NCI-H2196 (cell line): ENCODE results near the gene ATXN1.

Experiments used
- DNase-seq: peaks from one replicate; lab custom pipeline; 2025; ENCODE audit not compliant: unreplicated experiment; lab: John Stamatoyannopoulos, UW

Gene ATXN1

DNA sequence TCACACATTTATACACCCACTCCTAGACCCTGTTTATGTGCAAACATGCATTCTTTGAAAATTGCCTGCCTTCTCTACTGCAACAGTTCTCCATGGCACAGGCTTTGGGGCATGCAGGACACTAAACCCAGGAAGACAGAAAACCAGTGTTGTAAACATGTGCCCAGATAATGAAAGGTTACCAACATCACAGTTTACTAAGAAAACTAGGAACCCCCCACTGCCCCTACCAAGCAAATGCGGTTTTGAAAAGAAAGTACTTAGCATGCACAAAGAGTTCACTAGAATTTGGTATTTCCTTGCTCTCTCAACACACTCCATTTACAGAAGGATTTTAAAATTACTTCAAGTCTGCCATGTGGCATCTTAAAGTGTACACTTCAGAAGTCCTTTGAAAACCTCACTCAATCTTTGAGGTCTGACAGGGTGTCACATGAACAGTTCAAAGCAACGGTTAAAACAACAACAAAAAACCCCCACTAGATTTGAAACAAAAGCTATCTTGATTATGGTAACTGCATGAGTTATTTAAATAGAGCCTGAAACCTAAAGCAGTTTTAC, 277.9 kb downstream of the ATXN1 start:
- no peak for DNase-seq

DNA sequence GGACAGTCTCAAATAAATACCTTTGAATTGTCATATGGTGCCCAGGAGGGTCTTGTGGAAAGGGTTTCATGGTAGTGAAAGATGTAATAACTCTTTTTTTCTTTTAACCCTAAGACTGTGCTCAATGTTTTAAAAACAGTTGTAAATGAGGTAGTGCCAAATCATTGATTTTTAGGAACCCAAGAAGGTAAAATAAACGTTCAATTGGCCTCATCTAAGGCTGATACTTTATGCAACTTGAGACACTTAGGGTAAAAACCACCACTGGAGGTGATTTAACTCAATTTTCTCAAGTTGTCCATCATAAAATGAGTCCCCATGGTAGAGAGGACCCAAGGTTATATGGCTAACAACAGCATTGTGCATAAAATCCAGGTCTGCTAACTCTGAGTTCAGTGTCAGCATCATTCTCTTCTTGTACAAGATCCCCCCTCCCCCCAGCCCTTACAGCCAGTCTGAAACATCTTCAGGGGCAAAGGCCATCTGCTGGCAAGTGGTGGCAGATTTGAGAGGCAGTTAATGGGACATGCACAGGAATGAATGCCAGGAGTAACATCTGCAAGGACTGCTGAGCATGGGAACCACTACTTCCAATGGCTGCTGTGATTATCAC, 278.5 kb downstream of the ATXN1 start:
- DNase-seq, result no peak

DNA sequence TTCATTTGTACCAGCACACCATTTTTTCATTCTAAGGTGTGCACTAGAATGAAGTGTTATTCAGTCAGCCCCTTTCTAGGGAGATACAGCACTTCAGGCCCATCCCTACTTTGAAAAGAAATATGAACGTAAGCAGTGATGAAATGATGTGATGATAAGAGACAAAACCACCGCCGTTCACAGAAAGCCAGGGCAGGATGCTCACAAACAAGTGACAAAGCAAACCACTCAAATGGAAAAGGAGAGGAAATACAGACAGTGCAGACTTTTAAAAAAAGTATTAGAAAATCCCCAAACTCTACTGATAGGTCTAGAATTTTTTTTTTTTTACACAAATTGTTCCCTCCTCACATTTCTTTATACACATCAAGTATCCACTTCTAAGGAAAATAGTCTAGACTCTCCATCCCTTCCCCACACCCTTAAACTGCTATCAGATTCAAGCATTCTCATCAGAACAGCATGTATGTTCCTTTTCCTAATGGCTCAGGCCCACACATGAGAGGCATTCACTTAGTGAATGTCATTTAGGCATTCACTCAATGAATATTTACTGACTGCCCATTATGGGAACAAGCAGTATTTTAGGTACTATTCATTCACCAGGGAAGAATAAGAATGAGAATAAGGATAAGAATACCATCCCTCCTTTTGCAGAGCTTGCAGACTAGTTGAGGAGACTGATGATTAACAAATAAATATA, 279.4 kb downstream of the ATXN1 start:
- no peak for DNase-seq

DNA sequence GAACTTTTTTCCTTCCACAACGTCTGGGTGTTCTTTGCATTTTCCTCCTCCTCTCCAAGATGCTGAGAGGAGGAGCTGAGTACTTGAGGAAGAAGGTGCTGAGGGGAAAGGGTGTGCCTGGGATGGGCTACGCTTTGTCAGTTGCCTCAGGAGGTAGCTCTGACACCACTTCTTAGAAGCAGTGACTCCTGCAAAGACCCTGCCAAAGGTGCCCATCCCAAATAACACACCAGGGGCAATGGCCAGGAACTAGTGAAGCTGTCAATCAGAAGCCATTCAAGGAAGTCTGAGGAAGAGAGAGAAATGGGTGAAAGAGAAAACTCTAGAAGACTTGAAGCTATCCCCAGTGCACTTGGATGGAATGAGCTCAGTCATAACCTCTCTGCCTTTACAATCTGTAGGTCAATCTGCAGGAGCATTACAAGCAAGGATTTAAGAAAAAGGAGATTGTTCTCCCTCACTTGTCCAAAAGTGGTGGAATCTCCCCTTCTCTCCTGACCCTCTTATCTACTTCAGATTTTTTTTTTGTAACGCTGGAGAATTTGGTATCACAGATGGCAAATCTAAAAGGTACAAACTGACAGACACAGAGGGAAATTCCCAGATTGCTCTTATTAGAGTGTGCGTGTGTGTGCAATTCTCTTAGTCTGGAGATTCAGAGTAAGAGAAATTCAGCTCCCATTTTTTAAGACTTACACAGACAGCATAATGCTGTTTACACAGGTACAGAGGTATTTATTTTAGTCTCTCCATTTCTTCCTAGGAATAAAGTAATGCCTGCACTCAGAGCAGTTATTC, 280.3 kb downstream of the ATXN1 start:
- DNase-seq, result no peak

DNA sequence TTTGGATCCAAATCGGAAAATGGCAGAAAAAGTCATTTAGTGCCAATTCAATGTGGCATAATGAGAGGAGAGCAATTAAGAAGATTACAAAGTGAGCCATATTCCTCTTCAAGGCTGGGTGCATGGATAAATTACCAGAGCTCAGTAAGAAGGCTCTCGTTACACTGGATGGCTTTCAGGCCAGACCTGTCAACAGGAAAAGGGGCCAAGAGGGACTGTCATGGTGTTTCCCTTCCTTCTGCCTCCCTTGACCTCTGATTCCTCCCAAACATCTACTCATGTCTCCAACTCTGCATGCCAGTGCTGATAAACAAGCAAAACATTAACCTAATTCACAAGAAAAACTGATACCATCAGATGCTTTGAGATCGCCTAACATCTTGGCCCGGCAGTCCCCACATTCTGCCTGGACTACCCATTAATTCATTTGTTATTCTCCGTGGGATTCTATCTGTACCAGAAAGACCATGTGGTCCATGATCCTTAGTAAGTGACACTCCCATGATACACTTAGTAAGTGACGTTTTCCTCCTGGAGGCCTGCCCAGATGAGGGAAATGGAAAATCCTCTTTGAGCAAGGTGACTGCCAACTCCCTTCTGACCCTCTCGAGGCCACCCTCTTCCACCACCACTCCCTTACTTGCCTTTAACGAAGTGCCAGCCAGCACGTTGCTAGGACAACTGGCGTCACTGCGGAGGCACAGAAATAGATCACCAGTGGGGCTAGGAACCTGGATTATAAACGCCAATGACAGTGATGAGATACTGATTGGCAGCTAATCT, 283.7 kb downstream of the ATXN1 start:
- DNase-seq, result no peak

DNA sequence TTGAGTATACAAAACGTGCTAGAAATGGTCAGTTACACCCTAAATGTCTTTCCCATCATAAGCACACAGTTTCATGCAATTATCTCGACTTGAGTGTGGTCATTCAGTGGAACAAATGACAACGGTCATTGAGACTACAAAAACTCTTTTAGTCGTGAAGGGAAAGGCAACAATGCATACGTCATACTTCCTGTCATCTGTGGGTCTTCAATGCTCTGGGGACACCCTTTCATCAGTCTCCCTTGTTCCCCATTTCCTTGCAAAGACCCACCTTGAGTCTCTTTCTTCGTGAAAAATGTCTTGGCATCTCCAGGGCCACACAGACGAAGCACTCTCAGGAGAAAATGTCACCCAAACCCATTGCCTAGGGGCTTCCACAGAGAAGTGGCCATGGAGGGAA, 284.4 kb downstream of the ATXN1 start:
- no peak for DNase-seq

DNA sequence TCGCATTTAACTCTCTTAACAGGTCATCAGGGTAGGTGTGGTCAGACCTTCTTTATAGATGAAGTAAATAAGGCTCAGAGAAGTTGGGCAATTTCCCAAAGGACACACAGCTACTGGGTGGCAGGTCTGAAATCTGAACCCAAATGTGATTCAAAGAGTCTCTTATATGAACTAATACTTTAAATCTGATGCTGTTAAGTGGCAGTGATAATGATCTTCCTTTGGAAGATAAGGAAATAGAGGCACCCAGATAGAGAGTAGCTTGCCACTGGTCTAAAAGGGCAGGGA, 285.8 kb downstream of the ATXN1 start:
- DNase-seq, result no peak

DNA sequence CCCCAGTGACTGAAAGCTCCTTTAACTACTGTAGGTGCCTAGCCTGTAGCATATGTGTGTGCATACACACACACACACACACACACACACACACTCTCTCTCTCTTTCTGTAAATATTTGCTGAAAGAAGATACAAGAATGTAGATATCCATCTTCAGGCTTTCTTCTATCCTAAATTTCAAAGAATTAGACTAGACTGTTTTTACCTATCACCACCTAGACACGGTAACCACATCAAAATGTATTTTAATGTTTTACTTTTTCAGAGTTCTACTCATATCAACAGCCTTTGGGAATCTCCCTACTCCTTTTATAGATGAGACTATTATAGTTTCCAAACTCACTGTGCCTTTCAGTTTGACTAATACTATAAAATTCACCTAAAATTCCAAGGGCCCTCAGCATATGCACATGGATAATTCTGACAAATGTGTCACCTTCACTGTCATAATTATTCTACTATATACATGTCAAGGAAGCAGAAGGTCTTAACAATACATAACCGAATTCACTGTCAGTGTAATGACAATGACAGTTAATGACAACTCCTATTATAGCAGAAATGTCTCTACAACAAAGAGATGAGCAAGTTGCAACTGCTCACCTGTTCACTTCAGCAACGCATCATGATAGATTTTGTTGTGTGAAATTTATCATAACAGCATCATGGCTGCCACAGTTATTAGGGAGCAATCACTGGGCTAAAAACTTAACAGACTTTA, 286.3 kb downstream of the ATXN1 start:
- no peak for DNase-seq

DNA sequence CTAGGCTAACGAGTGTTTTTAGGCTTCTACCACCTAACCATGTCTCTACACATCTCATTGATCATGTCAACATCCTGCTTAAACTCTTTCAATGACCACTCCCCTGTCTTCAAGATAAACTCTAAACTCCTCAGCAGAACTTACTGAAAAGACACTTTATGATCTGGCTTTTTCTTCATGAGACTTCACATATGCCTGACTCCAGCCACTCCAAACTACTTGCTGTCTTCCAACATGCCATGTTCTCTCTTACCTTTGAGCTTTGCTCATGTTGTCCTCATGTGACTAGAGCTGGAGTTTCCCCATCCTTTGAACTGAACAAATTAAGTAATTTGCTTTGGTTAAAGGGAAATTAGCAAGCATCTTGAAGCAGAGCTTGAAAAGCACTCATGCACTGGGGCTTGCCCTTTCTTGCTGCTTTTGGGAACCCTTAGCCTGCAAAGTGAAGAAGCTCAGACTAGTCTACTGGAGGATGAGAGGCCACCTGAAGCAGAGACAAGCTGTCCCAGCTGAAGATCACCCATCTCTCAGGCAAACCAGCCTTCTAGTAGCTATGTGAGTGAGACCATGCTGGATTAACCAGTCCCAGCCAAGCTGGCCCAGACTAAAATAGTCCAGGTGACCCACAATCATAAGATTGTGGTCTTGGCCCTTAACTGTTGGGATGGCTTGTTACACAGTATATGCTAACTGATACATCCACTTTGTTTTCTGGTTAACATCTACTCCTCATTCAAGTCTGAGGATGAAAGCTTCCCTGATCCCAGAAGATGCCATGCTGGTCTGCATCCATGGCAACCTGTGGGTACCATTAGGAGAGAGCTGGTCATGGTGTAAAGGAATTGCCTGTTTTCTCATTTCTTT, 287.1 kb downstream of the ATXN1 start:
- DNase-seq, result no peak

DNA sequence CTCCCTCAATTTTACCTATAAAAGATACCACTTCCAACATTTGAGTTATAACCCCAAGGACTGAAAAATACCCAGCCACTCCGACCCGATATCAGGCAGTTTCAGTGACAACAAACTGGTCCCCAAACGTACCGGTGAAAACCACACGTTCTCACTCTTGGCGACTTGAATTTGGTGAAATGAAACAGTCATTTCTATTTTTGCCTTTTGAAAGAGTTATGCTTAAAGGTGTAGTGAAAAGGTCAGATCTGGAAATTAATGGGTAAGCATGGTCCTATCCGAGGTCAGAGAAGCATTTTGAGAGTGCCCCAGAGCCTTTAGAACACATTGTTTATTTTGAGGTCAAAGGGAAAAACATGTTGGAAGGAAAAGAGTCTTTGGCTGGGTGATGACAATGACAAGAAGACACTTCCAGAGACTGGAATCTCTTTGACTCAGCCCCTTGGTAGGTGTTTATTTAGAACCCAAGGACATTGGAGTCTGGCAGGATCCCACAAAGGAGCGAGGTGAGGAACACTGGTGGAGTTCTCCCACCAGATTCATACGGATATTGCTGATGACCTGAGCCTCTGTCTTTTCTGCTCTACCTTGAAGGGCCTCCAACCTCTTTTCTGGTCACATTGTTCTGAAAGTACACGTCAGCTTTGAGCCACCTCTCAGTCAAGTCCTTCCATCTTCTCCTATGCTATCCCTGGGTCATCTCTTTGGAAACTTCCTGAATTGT, 287.9 kb downstream of the ATXN1 start:
- no peak for DNase-seq

DNA sequence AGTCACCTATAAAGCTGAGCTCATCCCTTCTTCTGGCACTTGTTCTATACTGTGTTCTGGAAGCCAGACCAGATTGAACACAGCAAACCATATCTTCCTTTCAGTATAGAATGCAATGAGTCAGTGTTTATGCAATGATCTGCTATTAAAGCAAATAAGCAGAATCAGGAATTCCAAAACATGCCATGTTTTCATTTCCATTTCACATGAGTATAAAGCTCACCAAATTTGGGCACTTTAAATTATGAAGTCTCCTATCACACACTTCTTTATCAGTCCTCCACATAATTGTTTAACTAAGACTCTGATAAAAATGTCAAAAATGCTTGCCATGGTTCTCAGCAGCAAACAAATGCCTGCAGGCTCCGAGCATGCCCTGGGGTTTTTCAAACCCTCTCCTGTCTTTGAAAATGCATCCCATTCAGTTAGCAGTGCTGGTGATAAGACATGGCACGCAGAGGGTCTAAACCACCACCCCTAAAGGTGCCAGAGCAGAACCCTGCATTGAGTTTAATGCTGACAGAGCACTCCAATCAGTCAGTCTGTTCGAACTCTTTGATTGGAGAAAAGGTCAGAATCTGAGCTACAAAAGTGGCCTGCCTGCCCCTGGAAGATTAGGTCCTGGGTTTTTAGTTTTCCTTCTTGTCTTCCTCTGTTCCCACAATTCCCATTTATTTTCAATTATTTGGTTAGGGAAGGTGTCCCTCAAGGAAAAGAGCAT, 288.8 kb downstream of the ATXN1 start:
- no peak for DNase-seq

DNA sequence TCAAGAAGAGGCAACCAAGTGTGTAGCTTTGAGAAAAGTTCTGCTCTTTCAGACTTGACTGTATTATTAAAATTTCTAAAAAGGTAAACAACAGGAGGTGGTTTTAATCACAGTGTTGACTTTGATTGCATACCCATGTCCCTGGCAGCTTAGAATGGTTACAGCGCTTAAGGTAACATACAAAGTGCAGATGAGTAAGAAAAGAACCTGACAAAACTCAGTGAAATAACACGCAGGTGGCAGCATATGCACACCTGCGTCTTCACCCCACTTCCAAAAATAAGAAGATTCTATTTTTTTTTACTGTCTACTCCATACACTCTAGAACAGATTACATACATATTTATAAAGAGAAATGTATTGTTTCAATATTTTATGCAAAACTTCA, 289.4 kb downstream of the ATXN1 start:
- DNase-seq, result no peak

DNA sequence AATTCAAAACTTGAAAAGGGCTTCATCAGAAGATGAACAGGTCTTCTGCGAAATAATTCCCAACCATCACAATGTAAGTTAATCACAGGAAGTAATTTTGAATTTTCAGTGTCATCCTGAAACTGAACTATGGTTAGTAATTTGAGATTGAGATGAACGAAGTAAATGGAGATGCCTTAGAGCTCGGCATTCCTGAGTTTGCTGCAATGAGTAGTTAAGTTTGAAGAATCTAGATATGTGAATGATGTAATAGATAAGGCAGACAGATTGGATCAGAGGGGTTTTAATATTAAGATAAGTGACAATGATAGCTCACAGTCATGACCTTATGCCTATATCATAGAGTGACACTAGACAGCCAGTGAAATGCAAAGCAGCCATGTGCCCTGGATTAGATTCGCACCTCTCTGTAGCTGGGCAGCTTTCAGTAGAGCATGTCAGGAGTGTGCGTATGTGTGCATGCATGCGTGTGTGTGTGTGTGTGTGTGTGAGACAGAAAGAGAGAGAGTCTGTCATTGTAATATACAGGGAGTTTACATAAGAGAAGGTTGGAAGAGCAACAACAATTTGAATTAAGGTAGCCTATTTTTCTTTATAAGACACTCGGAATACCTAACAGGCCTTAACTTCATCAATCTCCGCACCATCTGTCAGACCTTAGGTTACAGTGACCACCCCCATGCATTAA, 289.9 kb downstream of the ATXN1 start:
- DNase-seq, result no peak

DNA sequence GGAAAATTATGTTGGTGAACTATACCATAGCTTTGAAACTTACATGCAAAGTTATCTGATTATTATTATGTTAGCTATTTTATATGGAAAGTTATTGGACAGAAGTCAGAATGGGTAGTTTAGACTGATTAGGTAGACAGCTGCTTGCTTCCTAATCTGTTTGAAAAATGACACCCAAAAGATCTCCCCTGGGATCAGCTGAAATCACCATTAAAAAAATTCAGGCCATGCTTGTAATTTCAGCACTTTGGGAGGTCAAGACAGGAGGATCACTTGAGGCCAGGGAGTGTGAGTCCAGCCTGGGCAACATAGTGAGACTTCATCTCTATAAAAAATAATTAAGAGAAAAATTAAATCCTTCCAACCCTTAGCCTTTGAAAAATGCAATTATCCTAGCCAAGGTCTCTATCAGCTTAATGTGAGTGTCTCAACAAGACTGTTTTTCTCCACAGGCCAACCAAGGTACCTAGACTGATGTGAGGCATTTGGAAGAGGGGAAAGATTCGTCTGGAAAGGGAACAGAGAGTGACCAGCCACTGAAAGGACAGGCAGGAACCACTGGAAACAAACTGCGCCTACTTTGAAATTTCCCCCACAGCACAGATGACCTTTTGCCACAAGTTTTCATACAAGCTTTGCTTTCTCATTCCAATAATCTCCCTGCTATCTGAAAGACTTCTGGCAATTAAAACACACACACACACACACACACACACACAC, 290.6 kb downstream of the ATXN1 start:
- no peak for DNase-seq

DNA sequence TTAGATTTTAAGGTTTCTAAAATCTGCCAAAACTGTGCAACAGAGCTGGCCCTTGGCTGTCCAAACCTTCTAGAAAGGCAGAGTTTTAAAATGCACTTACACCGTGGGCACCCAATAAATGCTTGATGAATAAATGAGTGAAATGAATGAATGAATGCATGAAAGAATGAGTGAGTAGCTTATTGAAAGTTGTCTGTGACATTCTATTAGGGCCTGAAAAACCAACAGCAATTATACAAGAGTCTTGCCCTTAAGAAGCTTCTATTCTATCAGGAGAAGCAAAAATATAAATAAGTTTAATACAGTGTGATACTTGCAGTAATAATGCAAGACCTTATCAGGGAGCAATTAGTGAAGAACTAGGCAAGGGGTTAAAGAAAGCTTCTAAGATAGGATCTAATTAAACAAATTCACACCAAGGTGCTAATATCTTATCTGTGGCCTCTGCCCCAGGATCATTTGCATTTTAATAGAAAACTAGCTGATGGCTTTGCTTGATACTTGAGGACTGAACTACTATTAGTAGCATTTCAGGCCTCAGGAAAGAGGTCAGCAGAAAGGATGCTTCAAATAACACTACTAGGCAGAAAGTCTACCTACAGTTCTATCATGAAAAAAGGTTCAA, 292.2 kb downstream of the ATXN1 start:
- no peak for DNase-seq

DNA sequence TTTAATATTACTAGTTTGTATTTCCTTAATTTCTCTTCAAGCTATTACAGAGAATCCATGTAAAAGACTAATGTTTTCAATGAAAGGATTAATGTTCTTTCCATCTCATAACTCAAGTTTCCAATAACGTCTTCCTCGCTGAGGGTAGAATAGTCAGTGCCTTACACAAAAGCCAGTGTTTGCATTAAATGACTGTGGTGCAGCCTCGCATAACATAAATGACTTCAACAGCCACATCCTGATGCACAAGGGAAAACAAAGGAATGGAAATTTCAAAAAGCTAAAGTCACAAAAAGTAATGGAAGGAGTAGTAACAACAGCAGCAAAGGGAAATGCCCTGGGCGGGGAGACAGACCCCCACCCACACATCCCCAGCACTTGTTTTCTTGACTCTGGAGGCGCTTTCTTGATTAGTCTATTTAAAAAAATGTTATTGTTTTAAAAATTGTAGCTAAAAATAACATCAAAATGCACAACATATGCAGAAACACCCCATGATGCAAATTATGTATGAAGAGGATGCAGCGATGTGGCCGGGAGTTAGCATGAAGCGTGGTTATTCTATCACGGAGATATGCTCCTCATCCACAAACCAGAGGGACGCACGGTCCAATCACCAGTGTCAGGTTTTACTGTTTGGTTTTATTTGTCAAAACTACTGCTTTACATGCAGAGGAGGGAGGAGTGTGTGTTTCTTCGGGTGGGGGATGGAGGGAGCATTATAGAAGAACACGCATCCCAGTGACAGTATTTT, 294.3 kb downstream of the ATXN1 start:
- DNase-seq, result no peak
